GM12878 (cell line): ENCODE data around the gene TIAM1. TPM values are rescaled to one million over a fixed set of nuclear protein-coding genes. Genes with fewer than 3 reads are reported as not detected.

ENCODE experiments used
- EP300 ChIP-seq, 2 experiments: fragments of 150-350 bp in 1 of 2; IDR thresholded peaks; 2 replicates each; pipeline ENCODE4 v1.6.1; 2011 to 2012; ENCODE audit warnings: low read depth in 2 of 2, low read length in 2 of 2, borderline replicate concordance in 1 of 2, improper control_type of control experiment in 1 of 2, inconsistent platforms in 1 of 2; ENCODE audit not compliant: control insufficient read depth in 1 of 2
- EZH2 ChIP-seq: IDR thresholded peaks from 2 replicates; pipeline ENCODE4 v1.6.1; 2012; ENCODE audit warnings: low read depth, mild to moderate bottlenecking, control low read depth, inconsistent platforms, low read length, borderline replicate concordance; ENCODE audit not compliant: control insufficient read depth
- HDAC2 ChIP-seq: fragments of 200-600 bp; sonication (generic); IDR thresholded peaks from 2 replicates; pipeline ENCODE4 v1.6.1; 2017
- KLF5 ChIP-seq: fragments of 450-650 bp; IDR thresholded peaks from 2 replicates; pipeline ENCODE4 v1.6.1; 2014; ENCODE audit warnings: mild to moderate bottlenecking; ENCODE audit not compliant: partially characterized antibody
- PAX8 ChIP-seq: fragments of 450-650 bp; IDR thresholded peaks from 2 replicates; pipeline ENCODE4 v1.6.1; 2017; ENCODE audit warnings: mild to moderate bottlenecking, moderate library complexity
- ZNF384 ChIP-seq: IDR thresholded peaks from 2 replicates; pipeline ENCODE4 v1.6.1; 2012; ENCODE audit warnings: low read depth, mild to moderate bottlenecking, low read length, improper control_type of control experiment, borderline replicate concordance
- polyA plus RNA-seq, 11 experiments: library from polyadenylated mRNA; depleted of rRNA in 4 of 11; unstranded in 6 of 11; stranded (reverse) in 5 of 11; fragments of >200 nt; fragmentation: Nextera tagmentation in 4 of 11; fragmentation: Illumina TruSeq in 1 of 11; extraction: Ambion mirVana in 4 of 11; extraction: Trizol in 1 of 11; gene quantifications; 1 replicate in 1 of 11; 2 replicates in 10 of 11; pipeline versions ENCODE4 v1.2.1 to v1.2.3, GENCODE V29; 2011 to 2016; ENCODE audit warnings: inconsistent platforms in 2 of 11, missing spikeins in 2 of 11, low read depth in 1 of 11
- total RNA-seq, 4 experiments: library from RNA; depleted of rRNA in 3 of 4; stranded (reverse); fragments of >200 nt in 3 of 4; fragmentation: Illumina TruSeq in 1 of 4; extraction: Trizol in 1 of 4; gene quantifications; 2 replicates each; pipeline versions ENCODE4 v1.2.1 to v1.2.3, GENCODE V29; 2013 to 2021
- TF ChIP-seq, protein P1 (sequence below): fragments of 450-650 bp; IDR thresholded peaks from 2 replicates; pipeline ENCODE4 v1.6.1; 2017; ENCODE audit warnings: mild to moderate bottlenecking, moderate library complexity
- TF ChIP-seq, protein P2 (sequence below): fragments of 450-650 bp; IDR thresholded peaks from 2 replicates; pipeline ENCODE4 v1.6.1; 2016; ENCODE audit warnings: mild to moderate bottlenecking
- TF ChIP-seq, protein P3 (sequence below): fragments of 450-650 bp; IDR thresholded peaks from 2 replicates; pipeline ENCODE4 v1.6.1; 2017; ENCODE audit warnings: mild to moderate bottlenecking, low read depth, inconsistent platforms; ENCODE audit not compliant: poor library complexity, severe bottlenecking
- TF ChIP-seq, protein P4 (sequence below): fragments of 450-650 bp; conservative IDR thresholded peaks from 2 replicates; pipeline ENCODE4 v1.6.1; 2017; ENCODE audit warnings: mild to moderate bottlenecking, moderate library complexity

Gene TIAM1
- total and polyA plus RNA-seq, 10 of the 15 experiments (the other 5 are each of a cell fraction or from before 2014, with no cell fraction given): 0.31 to 35.9 (median 0.78) TPM

DNA sequence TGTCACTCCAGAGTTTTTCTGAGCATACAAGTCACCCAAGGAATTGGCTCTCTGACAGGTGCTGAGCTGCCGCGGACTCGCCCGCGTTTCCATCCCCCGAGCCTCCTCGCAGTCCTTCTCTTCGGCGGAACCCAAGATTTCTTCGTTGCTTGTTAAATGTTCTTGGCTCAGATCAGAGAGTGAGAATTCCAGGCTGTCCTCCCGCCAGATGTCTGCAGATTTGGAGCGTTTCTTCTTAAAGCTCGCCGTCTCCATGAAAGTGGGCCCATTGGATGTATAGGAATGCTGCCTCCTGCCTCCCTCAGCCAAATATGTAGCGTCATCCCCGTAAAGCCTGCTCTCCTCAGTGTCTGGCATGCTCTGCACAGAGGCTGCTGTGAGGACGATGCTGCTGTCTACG lies 77.8 kb downstream of the TIAM1 start (continued):
- TF ChIP-seq, protein P1, sequence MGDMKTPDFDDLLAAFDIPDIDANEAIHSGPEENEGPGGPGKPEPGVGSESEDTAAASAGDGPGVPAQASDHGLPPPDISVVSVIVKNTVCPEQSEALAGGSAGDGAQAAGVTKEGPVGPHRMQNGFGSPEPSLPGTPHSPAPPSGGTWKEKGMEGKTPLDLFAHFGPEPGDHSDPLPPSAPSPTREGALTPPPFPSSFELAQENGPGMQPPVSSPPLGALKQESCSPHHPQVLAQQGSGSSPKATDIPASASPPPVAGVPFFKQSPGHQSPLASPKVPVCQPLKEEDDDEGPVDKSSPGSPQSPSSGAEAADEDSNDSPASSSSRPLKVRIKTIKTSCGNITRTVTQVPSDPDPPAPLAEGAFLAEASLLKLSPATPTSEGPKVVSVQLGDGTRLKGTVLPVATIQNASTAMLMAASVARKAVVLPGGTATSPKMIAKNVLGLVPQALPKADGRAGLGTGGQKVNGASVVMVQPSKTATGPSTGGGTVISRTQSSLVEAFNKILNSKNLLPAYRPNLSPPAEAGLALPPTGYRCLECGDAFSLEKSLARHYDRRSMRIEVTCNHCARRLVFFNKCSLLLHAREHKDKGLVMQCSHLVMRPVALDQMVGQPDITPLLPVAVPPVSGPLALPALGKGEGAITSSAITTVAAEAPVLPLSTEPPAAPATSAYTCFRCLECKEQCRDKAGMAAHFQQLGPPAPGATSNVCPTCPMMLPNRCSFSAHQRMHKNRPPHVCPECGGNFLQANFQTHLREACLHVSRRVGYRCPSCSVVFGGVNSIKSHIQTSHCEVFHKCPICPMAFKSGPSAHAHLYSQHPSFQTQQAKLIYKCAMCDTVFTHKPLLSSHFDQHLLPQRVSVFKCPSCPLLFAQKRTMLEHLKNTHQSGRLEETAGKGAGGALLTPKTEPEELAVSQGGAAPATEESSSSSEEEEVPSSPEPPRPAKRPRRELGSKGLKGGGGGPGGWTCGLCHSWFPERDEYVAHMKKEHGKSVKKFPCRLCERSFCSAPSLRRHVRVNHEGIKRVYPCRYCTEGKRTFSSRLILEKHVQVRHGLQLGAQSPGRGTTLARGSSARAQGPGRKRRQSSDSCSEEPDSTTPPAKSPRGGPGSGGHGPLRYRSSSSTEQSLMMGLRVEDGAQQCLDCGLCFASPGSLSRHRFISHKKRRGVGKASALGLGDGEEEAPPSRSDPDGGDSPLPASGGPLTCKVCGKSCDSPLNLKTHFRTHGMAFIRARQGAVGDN: no peak
- TF ChIP-seq EP300 (IDR thresholded peaks at IDR 0.05; ENCODE audit: borderline replicate concordance in 1 of 2, control insufficient read depth in 1 of 2, low read depth in 2 of 2, low read length in 2 of 2): no peak
- TF ChIP-seq KLF5: no peak
- TF ChIP-seq, protein P2, sequence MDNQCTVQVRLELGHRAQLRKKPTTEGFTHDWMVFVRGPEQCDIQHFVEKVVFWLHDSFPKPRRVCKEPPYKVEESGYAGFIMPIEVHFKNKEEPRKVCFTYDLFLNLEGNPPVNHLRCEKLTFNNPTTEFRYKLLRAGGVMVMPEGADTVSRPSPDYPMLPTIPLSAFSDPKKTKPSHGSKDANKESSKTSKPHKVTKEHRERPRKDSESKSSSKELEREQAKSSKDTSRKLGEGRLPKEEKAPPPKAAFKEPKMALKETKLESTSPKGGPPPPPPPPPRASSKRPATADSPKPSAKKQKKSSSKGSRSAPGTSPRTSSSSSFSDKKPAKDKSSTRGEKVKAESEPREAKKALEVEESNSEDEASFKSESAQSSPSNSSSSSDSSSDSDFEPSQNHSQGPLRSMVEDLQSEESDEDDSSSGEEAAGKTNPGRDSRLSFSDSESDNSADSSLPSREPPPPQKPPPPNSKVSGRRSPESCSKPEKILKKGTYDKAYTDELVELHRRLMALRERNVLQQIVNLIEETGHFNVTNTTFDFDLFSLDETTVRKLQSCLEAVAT: no peak
- TF ChIP-seq, protein P3, sequence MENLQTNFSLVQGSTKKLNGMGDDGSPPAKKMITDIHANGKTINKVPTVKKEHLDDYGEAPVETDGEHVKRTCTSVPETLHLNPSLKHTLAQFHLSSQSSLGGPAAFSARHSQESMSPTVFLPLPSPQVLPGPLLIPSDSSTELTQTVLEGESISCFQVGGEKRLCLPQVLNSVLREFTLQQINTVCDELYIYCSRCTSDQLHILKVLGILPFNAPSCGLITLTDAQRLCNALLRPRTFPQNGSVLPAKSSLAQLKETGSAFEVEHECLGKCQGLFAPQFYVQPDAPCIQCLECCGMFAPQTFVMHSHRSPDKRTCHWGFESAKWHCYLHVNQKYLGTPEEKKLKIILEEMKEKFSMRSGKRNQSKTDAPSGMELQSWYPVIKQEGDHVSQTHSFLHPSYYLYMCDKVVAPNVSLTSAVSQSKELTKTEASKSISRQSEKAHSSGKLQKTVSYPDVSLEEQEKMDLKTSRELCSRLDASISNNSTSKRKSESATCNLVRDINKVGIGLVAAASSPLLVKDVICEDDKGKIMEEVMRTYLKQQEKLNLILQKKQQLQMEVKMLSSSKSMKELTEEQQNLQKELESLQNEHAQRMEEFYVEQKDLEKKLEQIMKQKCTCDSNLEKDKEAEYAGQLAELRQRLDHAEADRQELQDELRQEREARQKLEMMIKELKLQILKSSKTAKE: no peak
- no peak for TF ChIP-seq HDAC2
- no peak for TF ChIP-seq ZNF384
- TF ChIP-seq PAX8: no peak
- TF ChIP-seq, protein P4, sequence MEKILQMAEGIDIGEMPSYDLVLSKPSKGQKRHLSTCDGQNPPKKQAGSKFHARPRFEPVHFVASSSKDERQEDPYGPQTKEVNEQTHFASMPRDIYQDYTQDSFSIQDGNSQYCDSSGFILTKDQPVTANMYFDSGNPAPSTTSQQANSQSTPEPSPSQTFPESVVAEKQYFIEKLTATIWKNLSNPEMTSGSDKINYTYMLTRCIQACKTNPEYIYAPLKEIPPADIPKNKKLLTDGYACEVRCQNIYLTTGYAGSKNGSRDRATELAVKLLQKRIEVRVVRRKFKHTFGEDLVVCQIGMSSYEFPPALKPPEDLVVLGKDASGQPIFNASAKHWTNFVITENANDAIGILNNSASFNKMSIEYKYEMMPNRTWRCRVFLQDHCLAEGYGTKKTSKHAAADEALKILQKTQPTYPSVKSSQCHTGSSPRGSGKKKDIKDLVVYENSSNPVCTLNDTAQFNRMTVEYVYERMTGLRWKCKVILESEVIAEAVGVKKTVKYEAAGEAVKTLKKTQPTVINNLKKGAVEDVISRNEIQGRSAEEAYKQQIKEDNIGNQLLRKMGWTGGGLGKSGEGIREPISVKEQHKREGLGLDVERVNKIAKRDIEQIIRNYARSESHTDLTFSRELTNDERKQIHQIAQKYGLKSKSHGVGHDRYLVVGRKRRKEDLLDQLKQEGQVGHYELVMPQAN: no peak
- TF ChIP-seq EZH2: no peak
- TF ChIP-seq, all 136 proteins: peak for 0
